HepG2 (cell line): Measurements from ENCODE around the gene RRM2. TPM values are rescaled to one million over a fixed set of nuclear protein-coding genes. Genes with fewer than 3 reads are reported as not detected.

Source experiments
- CENPT ChIP-seq: sonication (generic); formaldehyde crosslinking; IDR thresholded peaks from 2 replicates; pipeline ENCODE4 v1.8.0; 2022; ENCODE audit warnings: low read depth, mild to moderate bottlenecking, moderate library complexity, missing genetic modification reagents
- DMAP1 ChIP-seq: IDR thresholded peaks from 2 replicates; pipeline ENCODE4 v1.6.1; 2016
- ERF ChIP-seq: IDR thresholded peaks from 2 replicates; pipeline ENCODE4 v1.6.1; 2018; ENCODE audit warnings: missing biosample characterization, missing genetic modification reagents
- ETV6 ChIP-seq: sonication (generic); formaldehyde crosslinking; conservative IDR thresholded peaks from 2 replicates; pipeline ENCODE4 v1.4.0; 2020; ENCODE audit warnings: missing genetic modification reagents
- KAT2B ChIP-seq: fragments of 150-350 bp; IDR thresholded peaks from 2 replicates; pipeline ENCODE4 v1.6.1; 2014; ENCODE audit warnings: low read depth, low read length, borderline replicate concordance
- MAFG ChIP-seq: sonication (generic); formaldehyde crosslinking; IDR thresholded peaks from 2 replicates; pipeline ENCODE4 v1.5.1; 2020; ENCODE audit warnings: mild to moderate bottlenecking, missing genetic modification reagents
- NKX3-1 ChIP-seq: sonication (generic); formaldehyde crosslinking; IDR thresholded peaks from 2 replicates; pipeline ENCODE4 v1.5.0; 2020; ENCODE audit warnings: missing genetic modification reagents
- STAG1 ChIP-seq: sonication (generic); formaldehyde crosslinking; IDR thresholded peaks from 2 replicates; pipeline ENCODE4 v1.4.0; 2020; ENCODE audit warnings: missing genetic modification reagents
- TMF1 ChIP-seq: sonication (generic); formaldehyde crosslinking; IDR thresholded peaks from 2 replicates; pipeline ENCODE4 v1.8.1; 2022; ENCODE audit warnings: low read depth, missing genetic modification reagents
- TSC22D2 ChIP-seq: sonication (generic); formaldehyde crosslinking; IDR thresholded peaks from 2 replicates; pipeline ENCODE4 v1.5.1; 2020; ENCODE audit warnings: missing genetic modification reagents, mild to moderate bottlenecking, borderline replicate concordance
- ZNF761 ChIP-seq: sonication (generic); formaldehyde crosslinking; conservative IDR thresholded peaks from 2 replicates; pipeline ENCODE4 v1.4.0; 2020; ENCODE audit warnings: mild to moderate bottlenecking, missing genetic modification reagents
- polyA plus RNA-seq, 8 experiments: library from polyadenylated mRNA; depleted of rRNA in 3 of 8; stranded (reverse) in 7 of 8; unstranded in 1 of 8; fragments of >200 nt; fragmentation: Illumina TruSeq in 4 of 8; extraction: Trizol in 4 of 8; gene quantifications; 2 replicates each; pipeline versions ENCODE4 v1.2.1 to v1.2.3, GENCODE V29; 2011 to 2016; ENCODE audit warnings: low read depth in 4 of 8, missing spikeins in 1 of 8, mixed read lengths in 1 of 8; ENCODE audit not compliant: insufficient read depth in 1 of 8
- total RNA-seq, 5 experiments: library from RNA; depleted of rRNA; stranded (reverse); fragments of >200 nt; fragmentation: Illumina TruSeq; extraction: Trizol; gene quantifications; 2 replicates each; pipeline ENCODE4 v1.2.3, GENCODE V29; 2016; ENCODE audit warnings: low read depth in 1 of 5
- TF ChIP-seq, protein P1 (sequence below): sonication (generic); formaldehyde crosslinking; IDR thresholded peaks from 2 replicates; pipeline ENCODE4 v1.5.0; 2020; ENCODE audit warnings: mild to moderate bottlenecking, missing genetic modification reagents
- TF ChIP-seq, protein P2 (sequence below): IDR thresholded peaks from 2 replicates; pipeline ENCODE4 v1.4.0; 2020; ENCODE audit warnings: mild to moderate bottlenecking, missing genetic modification reagents
- TF ChIP-seq, protein P3 (sequence below): sonication (generic); formaldehyde crosslinking; IDR thresholded peaks from 2 replicates; pipeline ENCODE4 v1.4.0; 2020; ENCODE audit warnings: missing genetic modification reagents
- TF ChIP-seq, protein P4 (sequence below): sonication (generic); formaldehyde crosslinking; IDR thresholded peaks from 2 replicates; pipeline ENCODE4 v1.4.0; 2020; ENCODE audit warnings: mild to moderate bottlenecking, missing genetic modification reagents

RRM2 gene
- total and polyA plus RNA-seq, 2 of the 13 experiments (the other 11 are each of a cell fraction or from before 2014, with no cell fraction given): 31.3 to 150 TPM

DNA sequence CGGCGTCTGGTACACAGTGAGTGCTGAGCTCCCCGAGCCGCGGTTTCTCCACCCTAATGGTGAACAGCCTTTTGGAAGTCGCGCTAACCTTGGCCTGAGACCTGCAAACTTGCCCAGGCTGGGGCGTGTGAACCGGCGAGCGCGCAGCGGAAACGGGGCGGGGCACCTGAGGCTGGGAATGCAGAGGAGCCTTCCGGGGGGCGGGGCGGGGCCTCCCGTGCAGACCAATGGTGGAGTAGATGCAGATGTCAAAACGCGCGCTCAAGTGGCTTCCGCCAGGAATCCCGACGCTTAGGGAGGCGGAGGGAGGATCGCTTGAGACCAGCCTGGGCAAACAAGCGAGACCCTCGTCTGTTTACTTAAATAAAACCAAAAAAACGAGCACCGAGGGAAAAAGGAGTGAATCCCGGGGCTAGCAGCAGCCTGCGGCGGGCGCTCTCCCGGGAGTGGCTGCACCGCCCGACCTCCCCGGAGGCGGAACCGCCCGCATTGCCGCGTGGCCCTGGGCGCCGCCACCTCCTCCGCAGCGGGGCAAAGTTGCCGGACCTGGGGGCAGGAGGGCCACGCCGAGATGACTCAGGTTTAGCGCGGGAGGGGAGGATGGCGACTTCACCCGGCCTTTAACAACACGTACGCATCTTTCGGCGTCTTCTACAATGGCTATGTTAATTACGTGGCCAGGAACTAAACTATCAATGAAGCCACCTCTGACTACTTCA lies 2.2 kb upstream of the RRM2 start (continued):
- TF ChIP-seq DMAP1 (CRISPR knock-in tag): peak; percentile 100
- TF ChIP-seq TSC22D2: peak; percentile 57
- TF ChIP-seq, protein P1, sequence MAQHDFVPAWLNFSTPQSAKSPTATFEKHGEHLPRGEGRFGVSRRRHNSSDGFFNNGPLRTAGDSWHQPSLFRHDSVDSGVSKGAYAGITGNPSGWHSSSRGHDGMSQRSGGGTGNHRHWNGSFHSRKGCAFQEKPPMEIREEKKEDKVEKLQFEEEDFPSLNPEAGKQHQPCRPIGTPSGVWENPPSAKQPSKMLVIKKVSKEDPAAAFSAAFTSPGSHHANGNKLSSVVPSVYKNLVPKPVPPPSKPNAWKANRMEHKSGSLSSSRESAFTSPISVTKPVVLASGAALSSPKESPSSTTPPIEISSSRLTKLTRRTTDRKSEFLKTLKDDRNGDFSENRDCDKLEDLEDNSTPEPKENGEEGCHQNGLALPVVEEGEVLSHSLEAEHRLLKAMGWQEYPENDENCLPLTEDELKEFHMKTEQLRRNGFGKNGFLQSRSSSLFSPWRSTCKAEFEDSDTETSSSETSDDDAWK: no peak
- peak; percentile 98 for TF ChIP-seq ERF (CRISPR knock-in tag)
- TF ChIP-seq ZNF761 (CRISPR knock-in tag): peak; percentile 83; the same call in 1 of the 2 replicates
- TF ChIP-seq, protein P2, sequence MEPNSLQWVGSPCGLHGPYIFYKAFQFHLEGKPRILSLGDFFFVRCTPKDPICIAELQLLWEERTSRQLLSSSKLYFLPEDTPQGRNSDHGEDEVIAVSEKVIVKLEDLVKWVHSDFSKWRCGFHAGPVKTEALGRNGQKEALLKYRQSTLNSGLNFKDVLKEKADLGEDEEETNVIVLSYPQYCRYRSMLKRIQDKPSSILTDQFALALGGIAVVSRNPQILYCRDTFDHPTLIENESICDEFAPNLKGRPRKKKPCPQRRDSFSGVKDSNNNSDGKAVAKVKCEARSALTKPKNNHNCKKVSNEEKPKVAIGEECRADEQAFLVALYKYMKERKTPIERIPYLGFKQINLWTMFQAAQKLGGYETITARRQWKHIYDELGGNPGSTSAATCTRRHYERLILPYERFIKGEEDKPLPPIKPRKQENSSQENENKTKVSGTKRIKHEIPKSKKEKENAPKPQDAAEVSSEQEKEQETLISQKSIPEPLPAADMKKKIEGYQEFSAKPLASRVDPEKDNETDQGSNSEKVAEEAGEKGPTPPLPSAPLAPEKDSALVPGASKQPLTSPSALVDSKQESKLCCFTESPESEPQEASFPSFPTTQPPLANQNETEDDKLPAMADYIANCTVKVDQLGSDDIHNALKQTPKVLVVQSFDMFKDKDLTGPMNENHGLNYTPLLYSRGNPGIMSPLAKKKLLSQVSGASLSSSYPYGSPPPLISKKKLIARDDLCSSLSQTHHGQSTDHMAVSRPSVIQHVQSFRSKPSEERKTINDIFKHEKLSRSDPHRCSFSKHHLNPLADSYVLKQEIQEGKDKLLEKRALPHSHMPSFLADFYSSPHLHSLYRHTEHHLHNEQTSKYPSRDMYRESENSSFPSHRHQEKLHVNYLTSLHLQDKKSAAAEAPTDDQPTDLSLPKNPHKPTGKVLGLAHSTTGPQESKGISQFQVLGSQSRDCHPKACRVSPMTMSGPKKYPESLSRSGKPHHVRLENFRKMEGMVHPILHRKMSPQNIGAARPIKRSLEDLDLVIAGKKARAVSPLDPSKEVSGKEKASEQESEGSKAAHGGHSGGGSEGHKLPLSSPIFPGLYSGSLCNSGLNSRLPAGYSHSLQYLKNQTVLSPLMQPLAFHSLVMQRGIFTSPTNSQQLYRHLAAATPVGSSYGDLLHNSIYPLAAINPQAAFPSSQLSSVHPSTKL: peak; percentile 72
- no peak for TF ChIP-seq CENPT (CRISPR knock-in tag)
- TF ChIP-seq KAT2B: no peak
- peak; percentile 86 for TF ChIP-seq NKX3-1
- no peak for TF ChIP-seq STAG1 (CRISPR knock-in tag)
- no peak for TF ChIP-seq MAFG (CRISPR knock-in tag)
- no peak; the same call in 1 of the 2 replicates for TF ChIP-seq TMF1 (CRISPR knock-in tag)
- TF ChIP-seq, protein P3, sequence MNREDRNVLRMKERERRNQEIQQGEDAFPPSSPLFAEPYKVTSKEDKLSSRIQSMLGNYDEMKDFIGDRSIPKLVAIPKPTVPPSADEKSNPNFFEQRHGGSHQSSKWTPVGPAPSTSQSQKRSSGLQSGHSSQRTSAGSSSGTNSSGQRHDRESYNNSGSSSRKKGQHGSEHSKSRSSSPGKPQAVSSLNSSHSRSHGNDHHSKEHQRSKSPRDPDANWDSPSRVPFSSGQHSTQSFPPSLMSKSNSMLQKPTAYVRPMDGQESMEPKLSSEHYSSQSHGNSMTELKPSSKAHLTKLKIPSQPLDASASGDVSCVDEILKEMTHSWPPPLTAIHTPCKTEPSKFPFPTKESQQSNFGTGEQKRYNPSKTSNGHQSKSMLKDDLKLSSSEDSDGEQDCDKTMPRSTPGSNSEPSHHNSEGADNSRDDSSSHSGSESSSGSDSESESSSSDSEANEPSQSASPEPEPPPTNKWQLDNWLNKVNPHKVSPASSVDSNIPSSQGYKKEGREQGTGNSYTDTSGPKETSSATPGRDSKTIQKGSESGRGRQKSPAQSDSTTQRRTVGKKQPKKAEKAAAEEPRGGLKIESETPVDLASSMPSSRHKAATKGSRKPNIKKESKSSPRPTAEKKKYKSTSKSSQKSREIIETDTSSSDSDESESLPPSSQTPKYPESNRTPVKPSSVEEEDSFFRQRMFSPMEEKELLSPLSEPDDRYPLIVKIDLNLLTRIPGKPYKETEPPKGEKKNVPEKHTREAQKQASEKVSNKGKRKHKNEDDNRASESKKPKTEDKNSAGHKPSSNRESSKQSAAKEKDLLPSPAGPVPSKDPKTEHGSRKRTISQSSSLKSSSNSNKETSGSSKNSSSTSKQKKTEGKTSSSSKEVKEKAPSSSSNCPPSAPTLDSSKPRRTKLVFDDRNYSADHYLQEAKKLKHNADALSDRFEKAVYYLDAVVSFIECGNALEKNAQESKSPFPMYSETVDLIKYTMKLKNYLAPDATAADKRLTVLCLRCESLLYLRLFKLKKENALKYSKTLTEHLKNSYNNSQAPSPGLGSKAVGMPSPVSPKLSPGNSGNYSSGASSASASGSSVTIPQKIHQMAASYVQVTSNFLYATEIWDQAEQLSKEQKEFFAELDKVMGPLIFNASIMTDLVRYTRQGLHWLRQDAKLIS: peak; percentile 93
- TF ChIP-seq ETV6: no peak; the same call in 1 of the 2 replicates
- TF ChIP-seq, protein P4, sequence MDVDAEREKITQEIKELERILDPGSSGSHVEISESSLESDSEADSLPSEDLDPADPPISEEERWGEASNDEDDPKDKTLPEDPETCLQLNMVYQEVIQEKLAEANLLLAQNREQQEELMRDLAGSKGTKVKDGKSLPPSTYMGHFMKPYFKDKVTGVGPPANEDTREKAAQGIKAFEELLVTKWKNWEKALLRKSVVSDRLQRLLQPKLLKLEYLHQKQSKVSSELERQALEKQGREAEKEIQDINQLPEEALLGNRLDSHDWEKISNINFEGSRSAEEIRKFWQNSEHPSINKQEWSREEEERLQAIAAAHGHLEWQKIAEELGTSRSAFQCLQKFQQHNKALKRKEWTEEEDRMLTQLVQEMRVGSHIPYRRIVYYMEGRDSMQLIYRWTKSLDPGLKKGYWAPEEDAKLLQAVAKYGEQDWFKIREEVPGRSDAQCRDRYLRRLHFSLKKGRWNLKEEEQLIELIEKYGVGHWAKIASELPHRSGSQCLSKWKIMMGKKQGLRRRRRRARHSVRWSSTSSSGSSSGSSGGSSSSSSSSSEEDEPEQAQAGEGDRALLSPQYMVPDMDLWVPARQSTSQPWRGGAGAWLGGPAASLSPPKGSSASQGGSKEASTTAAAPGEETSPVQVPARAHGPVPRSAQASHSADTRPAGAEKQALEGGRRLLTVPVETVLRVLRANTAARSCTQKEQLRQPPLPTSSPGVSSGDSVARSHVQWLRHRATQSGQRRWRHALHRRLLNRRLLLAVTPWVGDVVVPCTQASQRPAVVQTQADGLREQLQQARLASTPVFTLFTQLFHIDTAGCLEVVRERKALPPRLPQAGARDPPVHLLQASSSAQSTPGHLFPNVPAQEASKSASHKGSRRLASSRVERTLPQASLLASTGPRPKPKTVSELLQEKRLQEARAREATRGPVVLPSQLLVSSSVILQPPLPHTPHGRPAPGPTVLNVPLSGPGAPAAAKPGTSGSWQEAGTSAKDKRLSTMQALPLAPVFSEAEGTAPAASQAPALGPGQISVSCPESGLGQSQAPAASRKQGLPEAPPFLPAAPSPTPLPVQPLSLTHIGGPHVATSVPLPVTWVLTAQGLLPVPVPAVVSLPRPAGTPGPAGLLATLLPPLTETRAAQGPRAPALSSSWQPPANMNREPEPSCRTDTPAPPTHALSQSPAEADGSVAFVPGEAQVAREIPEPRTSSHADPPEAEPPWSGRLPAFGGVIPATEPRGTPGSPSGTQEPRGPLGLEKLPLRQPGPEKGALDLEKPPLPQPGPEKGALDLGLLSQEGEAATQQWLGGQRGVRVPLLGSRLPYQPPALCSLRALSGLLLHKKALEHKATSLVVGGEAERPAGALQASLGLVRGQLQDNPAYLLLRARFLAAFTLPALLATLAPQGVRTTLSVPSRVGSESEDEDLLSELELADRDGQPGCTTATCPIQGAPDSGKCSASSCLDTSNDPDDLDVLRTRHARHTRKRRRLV (CRISPR knock-in tag): no peak
